GM23248 (cell line): ENCODE results near the gene CROCC2.

Experiments
- EZH2 ChIP-seq: fragments of 200-600 bp; sonication (generic); IDR thresholded peaks from 2 replicates; pipeline ENCODE4 v1.6.1; 2018; ENCODE audit warnings: antibody characterized with exemption, mild to moderate bottlenecking; ENCODE audit not compliant: insufficient read depth, poor library complexity, severe bottlenecking
- EZH2phosphoT487 ChIP-seq: fragments of 200-600 bp; sonication (generic); IDR thresholded peaks from 2 replicates; pipeline ENCODE4 v1.6.1; 2018; ENCODE audit warnings: antibody characterized with exemption, moderate library complexity, mild to moderate bottlenecking, low read depth; ENCODE audit not compliant: insufficient read depth

- no peak for TF ChIP-seq EZH2
- TF ChIP-seq EZH2phosphoT487 = no peak
Measured at GRCh38 chr2:240997141-240997855, 91.2 kb downstream of the CROCC2 start.
